DMS53 treated with DMSO at 0.1 percent for 48 hours (cell line): Measurements from ENCODE around the gene POSTN.

ENCODE experiments used
- DNase-seq: peaks from one replicate; lab custom pipeline; 2025; ENCODE audit not compliant: unreplicated experiment; lab: John Stamatoyannopoulos, UW

POSTN gene, protein sequence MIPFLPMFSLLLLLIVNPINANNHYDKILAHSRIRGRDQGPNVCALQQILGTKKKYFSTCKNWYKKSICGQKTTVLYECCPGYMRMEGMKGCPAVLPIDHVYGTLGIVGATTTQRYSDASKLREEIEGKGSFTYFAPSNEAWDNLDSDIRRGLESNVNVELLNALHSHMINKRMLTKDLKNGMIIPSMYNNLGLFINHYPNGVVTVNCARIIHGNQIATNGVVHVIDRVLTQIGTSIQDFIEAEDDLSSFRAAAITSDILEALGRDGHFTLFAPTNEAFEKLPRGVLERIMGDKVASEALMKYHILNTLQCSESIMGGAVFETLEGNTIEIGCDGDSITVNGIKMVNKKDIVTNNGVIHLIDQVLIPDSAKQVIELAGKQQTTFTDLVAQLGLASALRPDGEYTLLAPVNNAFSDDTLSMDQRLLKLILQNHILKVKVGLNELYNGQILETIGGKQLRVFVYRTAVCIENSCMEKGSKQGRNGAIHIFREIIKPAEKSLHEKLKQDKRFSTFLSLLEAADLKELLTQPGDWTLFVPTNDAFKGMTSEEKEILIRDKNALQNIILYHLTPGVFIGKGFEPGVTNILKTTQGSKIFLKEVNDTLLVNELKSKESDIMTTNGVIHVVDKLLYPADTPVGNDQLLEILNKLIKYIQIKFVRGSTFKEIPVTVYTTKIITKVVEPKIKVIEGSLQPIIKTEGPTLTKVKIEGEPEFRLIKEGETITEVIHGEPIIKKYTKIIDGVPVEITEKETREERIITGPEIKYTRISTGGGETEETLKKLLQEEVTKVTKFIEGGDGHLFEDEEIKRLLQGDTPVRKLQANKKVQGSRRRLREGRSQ

DNA sequence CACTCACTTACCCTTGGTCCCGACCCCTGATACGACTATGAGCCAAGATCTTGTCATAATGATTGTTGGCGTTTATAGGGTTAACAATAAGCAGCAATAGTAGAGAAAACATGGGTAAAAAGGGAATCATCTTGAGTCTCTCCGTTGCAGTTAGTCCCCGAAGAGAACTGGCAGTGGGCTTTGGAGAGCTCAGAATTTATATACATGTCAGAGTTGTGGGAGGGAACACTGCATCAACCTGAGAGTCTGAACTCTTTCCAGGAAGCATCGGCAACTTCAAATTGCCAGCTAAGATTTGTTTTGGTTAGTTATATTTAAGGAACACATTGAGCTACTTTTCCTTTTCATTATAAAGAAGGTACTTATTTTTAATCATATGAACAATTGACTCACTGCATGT is at the start of gene POSTN:
TSS of gene POSTN (minus strand) at position 172 of the 400 bp plus-strand sequence. CDS start at position 130, 42 bp downstream.
- no peak for DNase-seq

DNA sequence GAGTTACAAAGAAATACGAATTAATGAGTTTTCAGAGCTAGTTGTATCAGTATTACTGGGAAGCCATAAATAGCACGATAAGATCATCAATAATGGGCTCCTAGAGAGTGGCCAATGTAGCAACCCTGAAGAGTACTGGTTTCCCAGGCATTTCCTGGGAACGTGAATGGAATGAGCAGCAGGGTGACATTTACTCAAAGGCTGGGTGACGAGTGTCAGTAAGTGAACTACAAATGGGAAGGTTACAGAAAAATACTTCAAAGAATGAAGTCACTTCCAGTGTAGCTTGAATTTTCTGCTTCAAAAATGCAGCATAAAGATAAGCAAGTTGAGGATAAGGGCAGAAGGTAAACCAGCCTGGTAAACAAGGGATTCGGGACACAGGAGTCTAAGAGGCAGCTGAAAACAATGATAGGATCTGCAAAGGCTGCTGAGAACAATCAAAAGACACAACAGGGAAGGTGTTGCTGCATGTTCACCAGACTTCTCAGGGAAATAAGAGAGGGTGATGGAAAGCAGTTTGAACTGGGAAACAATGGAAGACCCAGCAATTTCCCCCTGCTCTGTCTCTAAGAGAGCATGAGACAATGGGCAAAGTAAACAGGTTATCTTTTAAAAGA is 48.6 kb upstream of the POSTN start:
- no peak for DNase-seq

DNA sequence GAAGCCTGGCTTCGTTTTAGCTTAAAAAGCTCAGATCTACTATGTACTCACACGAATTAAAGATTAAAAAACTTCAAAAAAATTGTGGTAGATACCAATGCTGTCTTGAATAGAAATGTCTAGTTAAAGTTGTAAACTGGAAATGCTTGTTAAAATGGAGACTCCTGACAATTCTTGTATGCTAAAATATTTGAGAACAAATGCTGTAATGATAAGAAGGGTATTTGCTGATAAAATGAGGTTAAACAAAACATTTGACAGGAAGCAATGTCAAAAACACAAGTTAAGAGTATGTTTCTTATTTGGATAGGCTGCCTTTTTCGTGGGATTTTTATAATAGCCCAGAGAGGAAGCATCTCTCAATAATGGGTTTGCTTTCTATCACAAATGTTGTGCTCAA is 48.0 kb upstream of the POSTN start:
- DNase-seq: no peak

DNA sequence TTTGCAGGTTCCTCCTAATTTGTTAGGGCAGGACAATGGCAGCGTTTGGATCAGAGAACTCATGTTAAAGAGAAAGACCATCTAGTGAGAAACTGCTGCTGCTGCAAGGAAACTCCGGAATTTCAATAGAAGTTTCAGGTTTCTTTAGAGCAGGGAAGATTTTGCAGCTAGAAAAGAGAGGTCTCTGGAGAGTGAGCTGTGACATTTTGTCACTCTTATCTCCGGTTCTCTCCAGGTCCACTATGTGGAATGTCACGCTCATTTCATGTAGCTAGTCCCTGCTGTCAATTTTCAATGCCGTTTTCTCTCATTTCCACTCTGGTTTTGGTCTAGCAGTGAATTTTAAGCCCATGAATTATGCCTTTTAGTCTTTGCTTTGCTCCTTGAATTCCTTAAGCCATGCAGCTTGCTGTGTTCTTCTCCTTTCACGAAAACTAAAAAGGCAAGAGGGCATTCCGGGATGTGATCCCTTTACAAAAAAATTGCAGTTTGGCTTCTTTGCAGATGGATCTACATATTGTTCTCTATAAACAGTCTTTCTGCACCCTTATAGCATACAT is 46.7 kb upstream of the POSTN start:
- no peak for DNase-seq

DNA sequence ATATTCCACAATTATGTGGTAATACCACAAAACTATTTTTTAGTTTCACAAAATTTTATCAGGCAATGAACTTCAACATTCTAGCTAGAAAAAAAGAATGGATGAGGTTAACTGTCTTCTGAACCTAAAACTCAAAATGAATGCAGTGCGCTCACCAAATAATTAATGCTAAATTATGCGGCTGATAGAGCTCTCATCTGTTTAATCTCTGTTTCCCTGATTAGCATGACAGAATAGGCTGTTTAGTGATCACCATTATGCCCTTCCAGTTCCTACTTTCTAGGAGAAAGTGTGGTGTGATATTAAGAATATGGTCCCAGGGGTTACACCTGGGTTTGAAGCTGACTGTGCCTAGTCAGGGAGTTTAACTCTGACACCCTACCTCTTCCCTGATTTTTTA is 42.8 kb upstream of the POSTN start:
- DNase-seq: no peak

DNA sequence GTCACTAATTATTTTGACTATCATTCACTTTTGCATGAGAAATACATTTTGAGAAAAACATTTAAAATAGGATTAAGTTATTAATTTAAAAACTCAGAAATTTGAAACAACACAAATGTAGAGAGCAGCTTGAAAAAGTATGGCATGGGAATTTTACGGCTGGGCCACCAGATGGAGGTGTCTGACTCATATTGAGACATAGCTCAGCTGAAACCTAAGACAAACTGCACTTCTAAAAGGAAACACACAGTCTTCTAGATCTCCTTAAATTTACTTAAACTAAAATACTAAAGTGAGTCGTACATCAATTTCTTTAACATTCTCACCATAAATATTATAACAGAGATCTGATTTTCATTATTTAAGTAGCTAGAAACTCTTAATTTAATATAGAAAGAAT is 41.9 kb upstream of the POSTN start:
- DNase-seq: peak; percentile 43

DNA sequence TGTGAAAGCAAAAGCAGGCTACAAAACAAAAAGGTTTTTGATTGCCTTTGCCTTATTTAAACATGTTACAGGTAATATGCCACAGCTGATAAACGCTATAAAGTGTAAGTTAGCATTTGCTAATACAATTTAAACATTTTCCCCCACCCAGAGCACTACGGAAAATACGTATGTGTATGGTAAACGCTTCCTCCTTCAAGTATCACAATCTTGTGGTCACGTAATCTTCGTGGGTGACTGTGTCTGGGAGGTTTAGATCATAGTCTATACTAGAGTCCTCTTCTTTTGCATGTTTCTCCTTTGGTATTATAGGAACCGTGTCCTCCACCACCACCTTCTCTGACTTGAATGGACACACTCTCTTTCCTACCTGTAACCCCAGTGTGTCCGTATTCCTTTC is 38.1 kb upstream of the POSTN start:
- DNase-seq: no peak

DNA sequence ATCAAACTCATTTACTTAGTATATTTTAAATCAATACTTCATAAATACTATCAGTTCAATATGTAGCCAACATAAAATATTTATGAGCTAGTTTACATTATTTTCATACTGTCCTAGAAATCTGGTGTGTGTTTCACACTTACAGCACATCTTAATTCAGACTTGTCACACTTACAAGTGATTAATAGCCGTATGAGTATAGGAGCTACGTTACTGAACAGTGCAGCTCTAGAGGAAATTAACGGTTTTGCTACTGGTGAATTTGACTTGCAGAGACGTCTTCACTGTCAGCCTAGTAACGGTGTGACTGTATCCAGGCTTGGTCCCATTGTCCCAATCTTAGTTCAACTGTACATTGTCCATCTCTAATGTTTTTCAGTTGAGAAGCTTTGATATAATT is 33.7 kb upstream of the POSTN start:
- no peak for DNase-seq

DNA sequence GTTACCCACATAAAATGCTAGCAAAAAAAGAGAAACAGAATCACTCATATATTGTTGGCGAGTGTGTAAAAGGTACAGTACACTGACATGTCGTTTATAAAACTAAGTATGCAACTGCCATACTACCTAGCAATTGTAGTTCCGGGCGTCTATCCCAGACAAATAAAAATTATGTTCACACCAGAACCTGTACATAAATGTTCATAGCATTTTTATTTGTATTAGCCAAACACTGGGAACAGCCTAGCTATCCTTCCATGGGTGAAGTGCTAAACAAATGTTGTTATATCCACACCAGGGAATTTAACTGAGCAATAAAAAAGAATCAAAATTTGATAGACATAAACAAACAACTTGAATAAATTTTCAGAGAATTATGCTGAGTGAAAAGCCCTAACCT is 28.9 kb upstream of the POSTN start:
- peak; percentile 23 for DNase-seq

DNA sequence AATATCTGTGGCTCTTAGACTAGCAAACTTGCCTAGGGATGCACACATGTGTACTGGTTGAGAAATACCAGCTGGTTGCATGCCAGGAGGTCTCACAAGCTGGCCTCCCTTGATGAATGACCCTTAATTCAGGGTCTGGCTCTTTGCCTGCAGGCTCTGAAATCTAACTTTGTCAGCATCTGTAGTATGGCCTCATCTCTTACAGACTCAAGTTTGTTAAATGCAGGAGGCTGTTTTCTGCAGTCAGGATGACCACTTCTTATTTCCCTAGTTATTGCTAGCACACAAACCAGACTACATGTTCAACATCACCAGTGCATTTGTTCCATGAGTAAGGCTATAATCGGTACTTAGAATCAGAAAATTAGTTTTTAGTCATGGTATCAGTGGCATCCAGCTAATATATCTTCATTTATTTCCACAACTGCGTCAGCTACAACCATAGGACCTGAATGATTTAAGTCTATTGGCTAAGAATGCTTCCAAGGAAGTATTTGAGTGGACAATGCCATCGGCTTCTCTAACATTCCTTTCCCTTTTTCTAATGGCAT is 23.3 kb upstream of the POSTN start:
- DNase-seq: no peak

DNA sequence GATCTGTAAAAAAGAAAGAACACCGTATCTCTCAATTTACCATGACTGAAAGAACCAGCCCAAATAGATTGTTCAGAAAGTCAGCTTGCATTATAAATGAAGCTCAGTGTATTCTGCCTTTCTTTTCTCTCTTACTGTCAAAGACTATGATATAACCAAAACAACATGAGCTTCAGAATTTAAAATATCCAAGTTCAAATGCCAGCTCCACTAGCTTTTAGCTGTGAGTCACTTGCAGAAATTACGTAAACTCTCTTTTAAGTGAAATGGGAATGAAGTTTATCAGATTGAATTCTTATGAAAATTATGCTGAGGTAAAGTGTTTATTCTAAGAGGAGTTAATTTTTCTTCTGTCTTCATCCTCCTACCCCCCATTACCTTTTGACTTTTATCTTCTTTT is 20.0 kb upstream of the POSTN start:
- DNase-seq: no peak

DNA sequence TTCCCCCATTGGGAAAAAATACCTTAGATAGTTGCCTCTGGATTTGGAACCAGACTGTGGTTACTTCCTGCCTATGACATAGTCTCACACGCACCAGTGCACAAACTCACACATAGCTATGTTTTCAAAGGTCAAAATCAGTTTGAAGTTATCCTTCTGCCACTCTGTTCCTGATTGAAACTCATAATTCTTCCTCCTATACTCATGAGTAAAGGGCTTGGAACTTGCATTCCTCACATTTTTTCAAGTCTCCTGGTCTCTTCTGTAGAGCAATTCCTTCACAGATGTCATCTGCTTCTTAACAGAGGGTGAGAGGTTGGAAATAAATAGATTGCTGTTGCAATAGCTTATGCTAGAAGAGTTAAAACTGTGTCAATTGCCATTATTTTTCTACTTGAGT is 18.6 kb upstream of the POSTN start:
- no peak for DNase-seq

DNA sequence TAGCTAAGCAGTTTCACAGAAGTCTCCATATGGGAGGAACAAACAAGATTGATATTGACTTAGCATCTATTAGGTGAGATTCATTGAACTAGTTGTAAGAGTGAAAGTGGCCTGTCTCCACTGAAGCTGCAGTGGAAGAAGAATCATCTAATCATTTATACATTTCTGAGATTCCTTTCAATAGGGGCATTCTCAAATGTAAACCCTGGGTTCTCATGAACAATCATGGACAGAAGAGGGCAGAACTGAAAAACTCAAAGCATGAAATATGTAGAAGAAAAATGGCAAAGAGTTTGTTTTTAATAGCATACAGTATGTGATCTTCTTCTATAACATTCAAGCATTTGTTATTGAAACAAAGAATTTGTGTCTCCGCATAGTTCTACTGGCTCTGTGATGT is 17.6 kb upstream of the POSTN start:
- no peak for DNase-seq

DNA sequence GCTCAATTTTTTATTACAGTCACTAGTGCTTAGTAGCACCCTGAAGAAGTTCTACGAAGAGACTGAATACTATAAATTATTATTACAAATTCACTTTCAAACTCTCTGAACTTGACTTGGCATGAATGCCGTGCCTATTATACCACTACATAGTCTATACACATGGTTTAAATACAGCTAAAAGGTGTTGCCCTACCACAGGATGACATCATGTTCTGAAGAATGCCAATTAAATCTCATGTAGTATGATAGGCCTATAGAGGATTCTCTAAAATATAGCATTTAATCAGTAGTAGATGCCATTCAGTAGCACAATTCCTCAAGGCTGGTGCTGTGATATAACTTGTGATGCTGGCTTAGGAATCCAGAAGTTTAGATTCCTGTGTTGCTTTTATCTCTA is 16.7 kb upstream of the POSTN start:
- DNase-seq: no peak

DNA sequence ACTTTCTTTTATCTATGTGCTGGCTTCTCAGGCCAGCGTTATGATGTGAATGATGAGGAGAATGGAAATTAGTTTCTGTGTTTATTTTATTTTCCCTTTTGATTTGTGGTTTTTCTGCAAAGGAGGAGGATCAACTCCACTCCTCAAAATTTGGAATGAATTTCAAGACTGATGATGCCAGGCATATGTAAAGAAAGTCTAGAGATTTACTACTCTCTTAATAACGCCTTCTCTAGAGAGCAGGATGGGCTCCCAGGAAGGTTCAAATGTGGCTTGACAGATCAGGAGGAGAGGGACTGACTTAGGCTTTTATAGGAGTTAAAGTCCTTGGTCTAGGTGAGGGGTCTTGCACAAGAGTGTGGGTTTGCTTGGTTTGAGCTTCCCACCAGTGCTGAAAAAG is 15.1 kb upstream of the POSTN start:
- no peak for DNase-seq

DNA sequence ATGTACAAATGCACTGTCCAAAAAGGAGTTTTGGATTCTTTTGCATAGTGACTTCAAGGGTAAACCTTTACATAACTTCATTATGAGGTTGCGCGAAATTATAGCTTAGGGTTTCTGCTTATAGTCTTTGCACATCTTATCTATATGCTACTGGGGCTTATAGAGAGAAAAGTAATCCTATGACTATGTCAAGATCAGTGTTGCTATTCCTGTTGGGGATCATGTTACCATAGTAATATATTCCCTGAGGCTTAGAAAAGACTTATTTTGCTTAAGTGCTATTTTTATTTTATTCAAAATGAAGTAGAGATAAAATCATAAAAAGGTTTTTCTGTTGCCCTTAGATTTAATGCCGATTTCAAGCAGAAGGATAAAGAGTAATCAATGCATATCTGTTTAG is 14.7 kb upstream of the POSTN start:
- no peak for DNase-seq

DNA sequence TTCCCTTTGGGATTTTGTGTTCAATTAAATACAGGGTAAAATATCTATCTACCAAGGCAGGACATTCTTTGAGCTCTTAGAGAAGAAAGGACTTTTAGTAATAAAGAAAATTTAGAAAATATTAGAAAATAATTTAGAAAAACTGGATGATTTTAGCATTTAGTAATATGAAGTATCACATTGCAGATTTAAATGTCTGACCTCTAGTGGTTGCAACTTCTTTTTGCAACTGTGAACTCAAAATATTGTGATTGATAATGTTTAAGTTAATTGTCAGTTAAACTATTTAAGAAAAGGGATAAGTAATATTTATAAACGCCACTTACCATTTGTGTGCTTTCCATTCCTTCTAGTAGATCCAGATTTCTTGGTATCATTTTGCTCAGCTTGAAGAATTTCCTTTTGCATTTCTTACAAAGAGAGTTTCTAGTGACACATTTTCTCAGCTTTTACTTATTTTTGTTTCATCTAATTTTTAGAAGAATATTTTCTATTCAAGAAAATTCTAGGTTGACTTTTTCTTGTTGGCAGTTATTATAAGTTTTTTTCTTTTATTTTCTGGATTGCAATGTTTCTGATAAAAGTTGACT is 10.3 kb upstream of the POSTN start:
- no peak for DNase-seq

DNA sequence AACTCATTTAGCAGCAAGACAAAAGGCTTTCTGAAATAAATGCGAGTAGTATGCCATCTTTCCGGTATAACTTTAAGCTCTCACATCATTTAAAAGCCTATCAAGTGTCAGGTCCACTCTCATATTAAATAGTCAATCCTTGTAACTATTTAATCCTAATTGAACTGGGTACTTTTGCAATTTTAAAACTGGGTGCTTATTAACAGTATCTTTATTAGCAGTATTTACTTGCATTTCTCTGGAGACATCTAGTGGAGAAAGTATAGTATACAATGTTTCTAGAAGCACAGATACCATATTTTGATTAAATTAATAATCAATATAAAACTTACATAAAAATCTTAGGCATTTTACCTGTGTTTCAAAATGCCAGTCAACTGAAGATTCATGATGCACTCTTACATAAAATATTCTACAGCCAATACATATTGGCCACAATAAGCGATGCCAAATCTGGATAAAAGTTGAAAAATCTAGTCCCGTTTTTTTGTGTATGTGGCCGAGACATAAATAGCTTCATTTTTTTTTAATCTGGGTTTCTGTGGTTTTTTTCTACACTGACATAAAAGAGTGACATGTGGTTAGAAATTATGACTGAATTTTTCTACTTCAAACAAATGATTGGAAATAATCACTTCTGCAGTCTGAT is 4.3 kb upstream of the POSTN start:
- DNase-seq: peak; percentile 14

DNA sequence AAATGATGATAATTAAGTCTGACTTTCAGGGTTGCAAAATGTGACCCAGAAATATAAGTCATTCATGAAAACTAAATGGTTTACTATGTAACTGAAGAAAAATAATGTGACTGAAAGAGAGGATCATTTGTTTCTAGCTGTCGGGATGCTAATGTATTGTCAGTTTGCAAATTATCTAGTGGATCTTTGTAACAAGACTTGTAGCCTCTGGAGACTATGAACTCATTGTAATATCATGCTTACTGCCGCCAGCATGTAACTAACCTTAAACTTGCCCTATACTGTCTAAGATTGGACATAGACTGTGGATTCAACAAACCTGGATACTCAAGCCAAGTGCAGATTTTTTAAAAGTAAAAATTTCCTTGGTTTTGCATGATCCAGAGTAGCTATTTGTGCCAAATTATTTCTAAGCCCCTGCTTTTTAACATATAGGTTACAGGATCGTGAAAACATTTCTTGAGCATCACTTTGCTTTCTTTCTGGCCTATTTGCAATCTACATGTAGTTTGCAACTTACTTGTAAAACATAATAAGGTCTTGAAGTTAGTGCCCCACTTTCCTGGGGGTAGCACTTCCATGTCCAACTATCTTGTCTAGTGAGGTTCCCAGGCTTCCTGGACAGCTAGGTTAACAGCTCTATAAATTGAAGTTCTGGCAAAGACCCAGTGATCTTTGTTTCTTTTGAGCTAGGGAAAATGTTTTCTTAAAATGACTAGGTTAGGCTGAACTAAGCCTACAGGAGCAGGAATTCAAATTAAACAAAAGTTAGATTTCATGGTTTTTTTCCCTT is 3.3 kb upstream of the POSTN start:
- no peak for DNase-seq

DNA sequence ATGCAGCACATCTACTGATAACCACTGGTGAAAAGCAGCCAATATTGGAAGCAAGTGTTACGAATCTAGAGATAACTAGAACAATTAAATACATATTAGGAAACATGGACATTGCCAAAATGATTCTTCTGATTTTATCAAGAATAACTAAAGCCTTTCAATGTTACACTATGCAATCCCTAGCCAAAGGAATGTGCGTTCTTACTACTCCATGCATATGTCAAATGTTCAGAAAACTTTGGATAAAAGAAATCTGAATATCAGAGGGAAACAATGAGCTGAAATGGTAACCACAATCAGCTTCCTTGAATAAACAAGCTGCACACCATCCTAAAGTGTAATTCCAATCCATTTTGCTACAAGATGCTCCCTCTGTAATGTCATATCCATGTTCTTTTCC is 951 bp upstream of the POSTN start:
- DNase-seq: no peak
